ENCODE results near the gene JUP. TPM values are rescaled to one million over a fixed set of nuclear protein-coding genes. Genes with fewer than 3 reads are reported as not detected.

JUP gene
- total and polyA plus RNA-seq, 2 of the 13 experiments (the other 11 are each of a cell fraction or from before 2014, with no cell fraction given), result 12.1 to 20.6 TPM

GRCh38 chr17:41810659-41811548, 24.4 kb upstream of the JUP start (continued):
- TF ChIP-seq PRMT3 (CRISPR knock-in tag; IDR thresholded peaks at IDR 0.05; ENCODE audit: borderline replicate concordance, low read depth) (no peak), HOXA5 (CRISPR knock-in tag; IDR thresholded peaks at IDR 0.05) (no peak), ZBTB38 (CRISPR knock-in tag; IDR thresholded peaks at IDR 0.05) (peak; percentile 88), RFXANK (CRISPR knock-in tag; IDR thresholded peaks at IDR 0.05) (no peak), ZZZ3 (CRISPR knock-in tag; IDR thresholded peaks at IDR 0.05; ENCODE audit: borderline replicate concordance) (no peak), SRF (IDR thresholded peaks at IDR 0.05; ENCODE audit: low read depth, low read length) (no peak), MED1 (CRISPR knock-in tag; IDR thresholded peaks at IDR 0.05) (no peak), TRIM24 (CRISPR knock-in tag; IDR thresholded peaks at IDR 0.05) (no peak), SMC3 (IDR thresholded peaks at IDR 0.05; ENCODE audit: low read length) (no peak), NFKB2 (CRISPR knock-in tag; IDR thresholded peaks at IDR 0.05; ENCODE audit: borderline replicate concordance) (no peak), FOSL2 (CRISPR knock-in tag; IDR thresholded peaks at IDR 0.05) (no peak), ZNF839 (CRISPR knock-in tag; IDR thresholded peaks at IDR 0.05; ENCODE audit: borderline replicate concordance) (no peak), PCBP2 (optimal IDR thresholded peaks at IDR 0.05; ENCODE audit: low read depth, low read length, poor library complexity, severe bottlenecking) (no peak), NCOA5 (CRISPR knock-in tag; IDR thresholded peaks at IDR 0.05) (no peak), ZBTB34 (CRISPR knock-in tag; IDR thresholded peaks at IDR 0.05) (no peak), ZKSCAN8 (CRISPR knock-in tag; IDR thresholded peaks at IDR 0.05; ENCODE audit: borderline replicate concordance) (0 out of 2 replicates have a peak, but pooled peaks have one; percentile 20), BHLHE40 (IDR thresholded peaks at IDR 0.05; ENCODE audit: low read length) (no peak), SIX1 (CRISPR knock-in tag; IDR thresholded peaks at IDR 0.05; ENCODE audit: borderline replicate concordance) (no peak), ZNF572 (CRISPR knock-in tag; IDR thresholded peaks at IDR 0.05) (no peak), KLF16 (CRISPR knock-in tag; IDR thresholded peaks at IDR 0.05) (no peak; a peak in 1 of 4 replicates)
- TF ChIP-seq, protein P1, sequence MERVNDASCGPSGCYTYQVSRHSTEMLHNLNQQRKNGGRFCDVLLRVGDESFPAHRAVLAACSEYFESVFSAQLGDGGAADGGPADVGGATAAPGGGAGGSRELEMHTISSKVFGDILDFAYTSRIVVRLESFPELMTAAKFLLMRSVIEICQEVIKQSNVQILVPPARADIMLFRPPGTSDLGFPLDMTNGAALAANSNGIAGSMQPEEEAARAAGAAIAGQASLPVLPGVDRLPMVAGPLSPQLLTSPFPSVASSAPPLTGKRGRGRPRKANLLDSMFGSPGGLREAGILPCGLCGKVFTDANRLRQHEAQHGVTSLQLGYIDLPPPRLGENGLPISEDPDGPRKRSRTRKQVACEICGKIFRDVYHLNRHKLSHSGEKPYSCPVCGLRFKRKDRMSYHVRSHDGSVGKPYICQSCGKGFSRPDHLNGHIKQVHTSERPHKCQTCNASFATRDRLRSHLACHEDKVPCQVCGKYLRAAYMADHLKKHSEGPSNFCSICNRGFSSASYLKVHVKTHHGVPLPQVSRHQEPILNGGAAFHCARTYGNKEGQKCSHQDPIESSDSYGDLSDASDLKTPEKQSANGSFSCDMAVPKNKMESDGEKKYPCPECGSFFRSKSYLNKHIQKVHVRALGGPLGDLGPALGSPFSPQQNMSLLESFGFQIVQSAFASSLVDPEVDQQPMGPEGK (CRISPR knock-in tag; IDR thresholded peaks at IDR 0.05), result no peak; the same call in 1 of the 2 replicates
- TF ChIP-seq, protein P2, sequence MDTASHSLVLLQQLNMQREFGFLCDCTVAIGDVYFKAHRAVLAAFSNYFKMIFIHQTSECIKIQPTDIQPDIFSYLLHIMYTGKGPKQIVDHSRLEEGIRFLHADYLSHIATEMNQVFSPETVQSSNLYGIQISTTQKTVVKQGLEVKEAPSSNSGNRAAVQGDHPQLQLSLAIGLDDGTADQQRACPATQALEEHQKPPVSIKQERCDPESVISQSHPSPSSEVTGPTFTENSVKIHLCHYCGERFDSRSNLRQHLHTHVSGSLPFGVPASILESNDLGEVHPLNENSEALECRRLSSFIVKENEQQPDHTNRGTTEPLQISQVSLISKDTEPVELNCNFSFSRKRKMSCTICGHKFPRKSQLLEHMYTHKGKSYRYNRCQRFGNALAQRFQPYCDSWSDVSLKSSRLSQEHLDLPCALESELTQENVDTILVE (CRISPR knock-in tag; IDR thresholded peaks at IDR 0.05), result peak; percentile 31; the same call in 1 of the 2 replicates
- TF ChIP-seq, protein P3, sequence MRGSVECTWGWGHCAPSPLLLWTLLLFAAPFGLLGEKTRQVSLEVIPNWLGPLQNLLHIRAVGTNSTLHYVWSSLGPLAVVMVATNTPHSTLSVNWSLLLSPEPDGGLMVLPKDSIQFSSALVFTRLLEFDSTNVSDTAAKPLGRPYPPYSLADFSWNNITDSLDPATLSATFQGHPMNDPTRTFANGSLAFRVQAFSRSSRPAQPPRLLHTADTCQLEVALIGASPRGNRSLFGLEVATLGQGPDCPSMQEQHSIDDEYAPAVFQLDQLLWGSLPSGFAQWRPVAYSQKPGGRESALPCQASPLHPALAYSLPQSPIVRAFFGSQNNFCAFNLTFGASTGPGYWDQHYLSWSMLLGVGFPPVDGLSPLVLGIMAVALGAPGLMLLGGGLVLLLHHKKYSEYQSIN (CRISPR knock-in tag; IDR thresholded peaks at IDR 0.05; ENCODE audit: borderline replicate concordance), result no peak
